Sigmoid colon (tissue), 4 donors: ENCODE measurements around the gene DBN1.

Source experiments
- CTCF ChIP-seq, 4 experiments: fragments of 450-650 bp in 3 of 4; fragments of 200-600 bp in 1 of 4; IDR thresholded peaks; one replicate each; pipeline ENCODE4 v1.5.1; 2016 to 2019; ENCODE audit warnings: antibody characterized with exemption in 4 of 4, mild to moderate bottlenecking in 3 of 4, moderate library complexity in 2 of 4
- POLR2AphosphoS5 ChIP-seq, 4 donors: sonication (generic); formaldehyde crosslinking; IDR thresholded peaks; one replicate each; pipeline ENCODE4 v1.6.1; 2017; ENCODE audit warnings: antibody characterized with exemption in 4 of 4

DNA sequence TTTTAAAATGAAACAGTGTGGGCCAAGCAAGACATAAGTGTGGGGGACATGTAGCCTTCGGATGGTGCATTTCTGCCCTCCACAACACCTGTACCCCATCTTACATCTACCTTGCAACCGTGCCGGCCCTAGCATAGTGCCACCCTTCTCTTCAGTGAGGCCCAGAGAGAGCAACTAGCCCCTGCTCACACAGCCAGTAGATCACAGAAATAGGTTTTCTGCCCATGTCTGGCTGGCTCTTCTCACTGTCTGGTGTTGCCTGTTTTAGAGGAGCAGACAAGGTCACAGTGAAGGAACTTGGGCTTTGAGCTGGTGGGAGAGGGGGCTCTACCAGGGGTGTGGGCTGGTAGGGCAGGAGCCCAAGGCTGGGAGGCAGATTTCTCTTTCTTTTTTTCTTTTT is 12.8 kb upstream of the DBN1 start:
- TF ChIP-seq POLR2AphosphoS5 (IDR thresholded peaks at IDR 0.05), result peak in 2 of 4 donors; percentile 55 to 61
- TF ChIP-seq CTCF (IDR thresholded peaks at IDR 0.05), result no peak
